Fibroblast of lung (primary cell): Measurements from ENCODE around the gene TTC17.

Experiments
- CTCF ChIP-seq, 2 donors: IDR thresholded peaks in 1 of 2; conservative IDR thresholded peaks in 1 of 2; 1 replicate in 1 of 2; 2 replicates in 1 of 2; pipeline ENCODE4 v1.5.1; 2011 to 2012; ENCODE audit warnings: low read length in 2 of 2, control low read depth in 1 of 2, inconsistent platforms in 1 of 2, low read depth in 1 of 2, mild to moderate bottlenecking in 1 of 2
- EZH2 ChIP-seq: IDR thresholded peaks from 2 replicates; pipeline ENCODE4 v1.5.1; 2012; ENCODE audit warnings: low read length, control low read depth, mild to moderate bottlenecking; ENCODE audit errors: missing control alignments

- TF ChIP-seq CTCF (conservative IDR thresholded peaks at IDR 0.05 in 1 of 2, IDR thresholded peaks at IDR 0.05 in 1 of 2; ENCODE audit: low read depth in 1 of 2, low read length in 2 of 2) (no peak), EZH2 (no peak)
These were observed 85.1 kb downstream of the TTC17 start for GRCh38 chr11:43443811-43444210.
